ENCODE results near the gene RXRA.

DNA sequence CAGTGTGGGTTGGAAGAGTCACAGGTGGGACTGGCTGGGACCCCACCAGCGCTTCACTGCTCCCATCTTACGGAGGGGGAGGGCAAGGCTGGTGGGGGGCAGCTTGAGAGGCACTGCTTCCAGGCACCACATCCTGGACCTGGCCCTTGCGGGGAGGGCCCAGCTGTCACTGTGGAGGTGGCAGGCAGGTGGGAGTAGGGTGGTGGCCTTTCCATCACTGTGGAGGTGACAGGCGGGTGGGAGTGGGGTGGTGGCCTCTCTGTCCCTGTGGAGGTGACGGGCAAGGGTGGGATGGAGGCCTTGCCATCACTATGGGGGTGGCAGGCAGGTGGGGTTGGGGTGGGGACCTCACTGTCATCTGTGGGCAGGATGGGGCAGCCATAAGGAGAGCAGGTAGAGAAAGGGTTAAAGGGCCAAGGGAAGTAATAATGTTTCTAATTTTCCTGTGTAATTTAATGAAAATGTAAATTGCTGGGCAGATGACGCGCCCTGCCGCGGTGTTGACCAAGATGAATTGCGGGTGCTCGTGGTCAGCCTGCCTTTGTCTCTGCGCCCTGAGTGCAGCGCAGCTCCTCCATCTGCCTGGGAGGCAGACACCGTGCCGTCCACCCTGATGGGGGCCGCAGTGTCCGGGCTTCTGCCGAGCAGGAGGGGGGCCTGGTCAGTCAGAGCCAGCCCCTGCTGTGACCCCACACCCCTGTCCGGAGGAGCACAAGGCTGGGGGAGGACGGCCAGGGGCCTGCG, 20.8 kb downstream of the RXRA start:
- TF ChIP-seq, protein P1, sequence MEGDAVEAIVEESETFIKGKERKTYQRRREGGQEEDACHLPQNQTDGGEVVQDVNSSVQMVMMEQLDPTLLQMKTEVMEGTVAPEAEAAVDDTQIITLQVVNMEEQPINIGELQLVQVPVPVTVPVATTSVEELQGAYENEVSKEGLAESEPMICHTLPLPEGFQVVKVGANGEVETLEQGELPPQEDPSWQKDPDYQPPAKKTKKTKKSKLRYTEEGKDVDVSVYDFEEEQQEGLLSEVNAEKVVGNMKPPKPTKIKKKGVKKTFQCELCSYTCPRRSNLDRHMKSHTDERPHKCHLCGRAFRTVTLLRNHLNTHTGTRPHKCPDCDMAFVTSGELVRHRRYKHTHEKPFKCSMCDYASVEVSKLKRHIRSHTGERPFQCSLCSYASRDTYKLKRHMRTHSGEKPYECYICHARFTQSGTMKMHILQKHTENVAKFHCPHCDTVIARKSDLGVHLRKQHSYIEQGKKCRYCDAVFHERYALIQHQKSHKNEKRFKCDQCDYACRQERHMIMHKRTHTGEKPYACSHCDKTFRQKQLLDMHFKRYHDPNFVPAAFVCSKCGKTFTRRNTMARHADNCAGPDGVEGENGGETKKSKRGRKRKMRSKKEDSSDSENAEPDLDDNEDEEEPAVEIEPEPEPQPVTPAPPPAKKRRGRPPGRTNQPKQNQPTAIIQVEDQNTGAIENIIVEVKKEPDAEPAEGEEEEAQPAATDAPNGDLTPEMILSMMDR (IDR thresholded peaks at IDR 0.05; ENCODE audit: insufficient read depth, low read depth, low read length): no peak
- no peak for TF ChIP-seq EZH2 (IDR thresholded peaks at IDR 0.05; ENCODE audit: insufficient read depth, low read length)

All from astrocyte (in vitro differentiated cells and primary cell).